Ishikawa (cell line): ENCODE measurements around the gene TEX29.

ENCODE experiments used
- CEBPB ChIP-seq: IDR thresholded peaks from 2 replicates; pipeline ENCODE4 v1.6.1; 2012
- CREB1 ChIP-seq: IDR thresholded peaks from 2 replicates; pipeline ENCODE4 v1.6.1; 2012; ENCODE audit warnings: low read depth
- EGR1 ChIP-seq: IDR thresholded peaks from 2 replicates; pipeline ENCODE4 v1.6.1; 2012
- EP300 ChIP-seq: IDR thresholded peaks from 2 replicates; pipeline ENCODE4 v1.6.1; 2012; ENCODE audit warnings: borderline replicate concordance
- FOXM1 ChIP-seq: IDR thresholded peaks from 2 replicates; pipeline ENCODE4 v1.6.1; 2012; ENCODE audit warnings: low read depth, borderline replicate concordance
- NFIC ChIP-seq: IDR thresholded peaks from 2 replicates; pipeline ENCODE4 v1.6.1; 2012
- RAD21 ChIP-seq: IDR thresholded peaks from 2 replicates; pipeline ENCODE4 v1.6.1; 2012; ENCODE audit warnings: low read depth
- TAF1 ChIP-seq: IDR thresholded peaks from 2 replicates; pipeline ENCODE4 v1.6.1; 2012; ENCODE audit warnings: low read depth, mild to moderate bottlenecking
- TCF12 ChIP-seq: IDR thresholded peaks from 2 replicates; pipeline ENCODE4 v1.6.1; 2012; ENCODE audit warnings: low read depth
- TEAD4 ChIP-seq: IDR thresholded peaks from 2 replicates; pipeline ENCODE4 v1.6.1; 2012
- YY1 ChIP-seq: IDR thresholded peaks from 2 replicates; pipeline ENCODE4 v1.6.1; 2012; ENCODE audit warnings: low read depth
- ZBTB7A ChIP-seq: IDR thresholded peaks from 2 replicates; pipeline ENCODE4 v1.6.1; 2012; ENCODE audit warnings: low read depth
- TF ChIP-seq, protein P1 (sequence below): IDR thresholded peaks from 2 replicates; pipeline ENCODE4 v1.6.1; 2012
- TF ChIP-seq, protein P2 (sequence below): IDR thresholded peaks from 2 replicates; pipeline ENCODE4 v1.6.1; 2012
- TF ChIP-seq, protein P3 (sequence below): IDR thresholded peaks from 2 replicates; pipeline ENCODE4 v1.6.1; 2012; ENCODE audit warnings: low read depth, mild to moderate bottlenecking

The TEX29 gene

DNA sequence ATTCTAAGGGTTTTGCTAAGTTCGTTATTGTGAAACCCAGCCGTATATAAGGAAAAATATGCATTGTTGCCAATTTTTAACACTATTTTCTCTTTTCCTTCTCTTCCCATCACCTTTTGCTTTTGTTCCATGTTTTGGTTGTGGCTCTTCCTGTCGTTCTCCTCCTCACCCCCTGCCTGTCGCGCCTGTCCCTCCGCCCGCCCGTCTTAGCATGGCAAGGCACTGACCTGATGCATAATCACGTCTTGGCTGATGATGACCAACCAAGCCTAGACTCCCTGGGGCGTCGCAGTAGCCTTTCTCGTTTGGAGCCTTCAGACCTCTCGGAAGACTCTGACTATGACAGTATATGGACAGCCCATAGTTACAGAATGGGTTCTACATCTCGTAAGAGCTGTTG is 28.5 kb upstream of the TEX29 start:
- TF ChIP-seq CREB1 = no peak
- TF ChIP-seq TCF12 = no peak
- no peak for TF ChIP-seq CEBPB
- TF ChIP-seq FOXM1 = no peak

DNA sequence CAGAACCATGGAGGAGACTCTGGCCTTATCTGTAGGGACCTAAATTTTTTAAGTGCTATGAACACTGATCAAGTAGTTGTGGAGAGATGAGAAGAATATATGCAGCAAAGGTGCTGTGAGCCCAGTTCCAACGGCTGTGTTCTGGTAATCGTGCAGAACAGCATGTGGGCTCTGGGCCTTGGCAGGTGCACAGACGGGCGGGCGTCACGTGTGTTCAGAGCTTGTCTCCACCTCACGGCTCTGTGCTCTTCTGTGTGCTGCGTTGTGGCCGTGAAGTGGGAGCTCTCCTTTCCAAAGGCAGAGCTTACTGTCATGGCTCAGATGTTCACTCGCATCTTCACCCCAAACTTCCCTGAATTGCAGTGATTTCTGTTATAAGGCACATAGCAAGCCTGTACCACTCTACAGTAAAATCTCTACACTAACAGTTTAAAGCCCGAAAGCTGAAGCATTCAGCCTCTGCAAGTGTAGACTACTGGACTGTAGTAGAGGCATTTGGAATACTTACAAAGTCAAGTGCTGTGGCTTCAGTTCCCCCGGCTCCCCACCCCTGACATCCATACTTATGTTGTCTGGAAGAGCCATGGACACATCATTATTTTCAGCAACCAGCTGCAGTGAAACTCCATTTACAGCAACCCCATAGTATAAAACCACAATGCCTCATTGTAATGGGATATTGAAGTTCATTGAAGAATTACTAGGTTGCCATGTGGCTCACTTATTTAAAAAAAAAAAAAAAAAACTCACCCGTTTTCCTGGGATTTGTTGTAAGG is 27.5 kb upstream of the TEX29 start:
- TF ChIP-seq, protein P1, sequence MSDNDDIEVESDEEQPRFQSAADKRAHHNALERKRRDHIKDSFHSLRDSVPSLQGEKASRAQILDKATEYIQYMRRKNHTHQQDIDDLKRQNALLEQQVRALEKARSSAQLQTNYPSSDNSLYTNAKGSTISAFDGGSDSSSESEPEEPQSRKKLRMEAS = no peak
- TF ChIP-seq TCF12 (no peak), RAD21 (no peak), EP300 (no peak), TAF1 (no peak), NFIC (no peak), FOXM1 (no peak), CEBPB (no peak), EGR1 (no peak), YY1 (no peak), CREB1 (no peak), ZBTB7A (no peak)
- TF ChIP-seq, protein P2, sequence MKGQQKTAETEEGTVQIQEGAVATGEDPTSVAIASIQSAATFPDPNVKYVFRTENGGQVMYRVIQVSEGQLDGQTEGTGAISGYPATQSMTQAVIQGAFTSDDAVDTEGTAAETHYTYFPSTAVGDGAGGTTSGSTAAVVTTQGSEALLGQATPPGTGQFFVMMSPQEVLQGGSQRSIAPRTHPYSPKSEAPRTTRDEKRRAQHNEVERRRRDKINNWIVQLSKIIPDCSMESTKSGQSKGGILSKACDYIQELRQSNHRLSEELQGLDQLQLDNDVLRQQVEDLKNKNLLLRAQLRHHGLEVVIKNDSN = no peak

DNA sequence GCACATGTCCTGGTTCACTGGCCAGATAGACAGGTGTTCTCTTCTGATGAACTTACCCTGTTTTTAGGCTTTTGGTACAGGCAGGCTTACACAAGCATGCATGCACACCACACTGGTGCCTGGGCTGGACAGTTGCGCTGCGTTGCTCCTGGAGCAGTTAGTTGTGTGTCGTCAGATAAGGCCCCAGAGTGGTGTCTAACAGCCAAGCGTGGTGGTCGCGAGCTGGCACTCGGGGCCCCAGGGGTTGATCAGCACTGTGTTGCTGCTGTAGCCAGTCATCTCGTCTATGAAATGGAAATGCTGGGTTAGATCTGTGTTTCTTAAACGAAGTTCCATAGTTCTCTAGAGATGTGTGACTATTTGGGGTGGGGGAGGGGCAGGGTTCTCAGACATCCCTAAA is 24.6 kb upstream of the TEX29 start:
- TF ChIP-seq RAD21 (no peak), CREB1 (no peak), YY1 (no peak), EGR1 (no peak), TCF12 (no peak), FOXM1 (no peak), TEAD4 (no peak), TAF1 (no peak), NFIC (no peak), EP300 (no peak), CEBPB (no peak), ZBTB7A (no peak)
- TF ChIP-seq, protein P3, sequence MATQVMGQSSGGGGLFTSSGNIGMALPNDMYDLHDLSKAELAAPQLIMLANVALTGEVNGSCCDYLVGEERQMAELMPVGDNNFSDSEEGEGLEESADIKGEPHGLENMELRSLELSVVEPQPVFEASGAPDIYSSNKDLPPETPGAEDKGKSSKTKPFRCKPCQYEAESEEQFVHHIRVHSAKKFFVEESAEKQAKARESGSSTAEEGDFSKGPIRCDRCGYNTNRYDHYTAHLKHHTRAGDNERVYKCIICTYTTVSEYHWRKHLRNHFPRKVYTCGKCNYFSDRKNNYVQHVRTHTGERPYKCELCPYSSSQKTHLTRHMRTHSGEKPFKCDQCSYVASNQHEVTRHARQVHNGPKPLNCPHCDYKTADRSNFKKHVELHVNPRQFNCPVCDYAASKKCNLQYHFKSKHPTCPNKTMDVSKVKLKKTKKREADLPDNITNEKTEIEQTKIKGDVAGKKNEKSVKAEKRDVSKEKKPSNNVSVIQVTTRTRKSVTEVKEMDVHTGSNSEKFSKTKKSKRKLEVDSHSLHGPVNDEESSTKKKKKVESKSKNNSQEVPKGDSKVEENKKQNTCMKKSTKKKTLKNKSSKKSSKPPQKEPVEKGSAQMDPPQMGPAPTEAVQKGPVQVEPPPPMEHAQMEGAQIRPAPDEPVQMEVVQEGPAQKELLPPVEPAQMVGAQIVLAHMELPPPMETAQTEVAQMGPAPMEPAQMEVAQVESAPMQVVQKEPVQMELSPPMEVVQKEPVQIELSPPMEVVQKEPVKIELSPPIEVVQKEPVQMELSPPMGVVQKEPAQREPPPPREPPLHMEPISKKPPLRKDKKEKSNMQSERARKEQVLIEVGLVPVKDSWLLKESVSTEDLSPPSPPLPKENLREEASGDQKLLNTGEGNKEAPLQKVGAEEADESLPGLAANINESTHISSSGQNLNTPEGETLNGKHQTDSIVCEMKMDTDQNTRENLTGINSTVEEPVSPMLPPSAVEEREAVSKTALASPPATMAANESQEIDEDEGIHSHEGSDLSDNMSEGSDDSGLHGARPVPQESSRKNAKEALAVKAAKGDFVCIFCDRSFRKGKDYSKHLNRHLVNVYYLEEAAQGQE = no peak
- TF ChIP-seq, protein P1 = no peak
- TF ChIP-seq, protein P2 = no peak

DNA sequence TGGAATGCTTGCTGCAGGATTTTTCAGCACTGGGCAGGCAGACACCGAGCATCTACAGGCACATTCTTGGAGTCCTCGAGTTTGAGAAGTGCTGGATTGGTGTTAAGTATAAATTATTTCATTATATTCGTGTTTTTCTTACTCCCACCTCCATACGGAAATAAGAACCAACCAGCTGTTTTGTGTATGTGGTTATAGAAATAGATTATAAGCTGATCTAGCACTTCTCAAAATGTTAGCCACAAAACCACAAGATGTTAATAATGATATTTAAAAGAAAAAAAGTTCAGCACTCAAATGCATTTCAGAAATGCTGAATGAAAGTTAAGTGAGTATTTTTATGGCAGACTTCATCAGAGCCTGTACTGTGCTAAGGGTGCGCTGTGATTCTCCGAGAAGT is 24.0 kb upstream of the TEX29 start:
- TF ChIP-seq CREB1 (no peak), EGR1 (no peak), EP300 (no peak)

DNA sequence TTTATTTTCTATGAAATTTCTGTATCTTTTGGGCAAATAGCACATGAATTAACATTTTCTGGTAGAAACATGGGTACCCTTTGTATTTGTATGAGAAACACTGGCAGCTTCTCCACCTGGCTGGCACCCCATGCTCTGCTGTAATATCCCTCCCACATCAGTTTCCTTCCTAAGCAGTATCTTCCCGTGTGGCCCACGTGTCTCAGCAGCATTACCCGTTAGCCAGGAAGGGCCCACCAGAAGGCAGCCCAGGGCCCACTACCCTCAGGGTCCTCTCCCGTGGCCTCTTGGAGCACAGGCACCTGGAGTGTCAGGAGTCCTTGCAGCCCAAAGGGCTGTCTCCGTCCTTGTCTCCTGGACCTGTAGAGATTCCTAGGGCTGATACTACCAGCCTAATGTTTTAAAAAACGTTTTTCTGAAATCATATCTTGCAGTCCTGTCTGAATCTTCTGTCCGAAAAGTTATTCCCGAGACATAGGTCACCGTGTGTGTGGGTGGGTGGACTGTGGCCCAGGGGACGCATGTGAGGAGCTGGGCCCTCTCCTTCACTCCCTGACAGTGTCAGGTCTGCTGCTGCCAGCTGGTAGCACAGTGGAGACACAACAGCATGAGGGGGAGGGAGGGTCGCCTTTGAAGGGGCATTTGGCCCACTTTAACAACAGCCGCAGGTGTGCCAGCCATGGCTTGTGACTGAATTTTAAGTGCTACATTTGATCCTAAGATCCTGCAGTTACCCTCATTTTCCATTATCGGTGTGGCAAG is 22.0 kb upstream of the TEX29 start:
- TF ChIP-seq, protein P2 = no peak
- TF ChIP-seq, protein P3 = no peak
- TF ChIP-seq CREB1 (no peak), NFIC (no peak), TEAD4 (no peak), TAF1 (no peak), EP300 (no peak), TCF12 (no peak), RAD21 (no peak), YY1 (no peak), CEBPB (no peak), EGR1 (no peak)
